Endothelial cell of umbilical vein (primary cell): Measurements from ENCODE around the gene PROX1. TPM values are rescaled to one million over a fixed set of nuclear protein-coding genes. Genes with fewer than 3 reads are reported as not detected.
"Not testable (repeated sequence)": the region's sequence is repeated elsewhere in the genome, so short reads cannot be mapped to it uniquely, and the experiment has no call there.

Experiments used
- BruUV-seq: library from RNA; stranded (reverse); fragments of 400-500 nt; replicated peaks from 2 replicates; lab custom pipeline; 2021; lab: Mats Ljungman, UMichigan
- CTCF ChIA-PET: fragments of 300-600, 350-600 bp; sonication (Branson Sonifier 250); formaldehyde crosslinking; loops from one replicate; lab custom pipeline; 2021; ENCODE audit warnings: antibody characterized with exemption, inconsistent platforms; lab: Charles Lee
- POLR2A ChIA-PET: fragments of 300-600, 350-600 bp; sonication (Branson Sonifier 250); formaldehyde crosslinking; loops from one replicate; lab custom pipeline; 2021; ENCODE audit warnings: antibody characterized with exemption, inconsistent platforms; lab: Charles Lee
- DNase-seq: peaks from one replicate; pipeline ENCODE4 v3.0.0-alpha.2; 2011; ENCODE audit warnings: low read depth, low spot score
- FAIRE-seq: peaks from 2 replicates; lab custom pipeline; 2011; peaks lifted over from hg19 to GRCh38; lab: Jason Lieb, UNC
- H2AFZ ChIP-seq: 2 replicates; pipeline ENCODE4 v1.6.0; 2012; ENCODE audit warnings: low read depth, low read length, control low read depth, inconsistent platforms
- H3K27ac ChIP-seq: 2 replicates; pipeline ENCODE4 v1.5.1; 2011; ENCODE audit warnings: low read depth, mild to moderate bottlenecking, control low read depth, low read length, moderate library complexity; ENCODE audit not compliant: insufficient read depth
- H3K27me3 ChIP-seq, 2 experiments: 2 replicates each; pipeline versions ENCODE4 v1.6.0 to v1.6.1; 2011; ENCODE audit warnings: low read length in 2 of 2, mixed read lengths in 1 of 2; ENCODE audit not compliant: control insufficient read depth in 2 of 2, insufficient read depth in 2 of 2
- H3K36me3 ChIP-seq, 2 experiments: 2 replicates in 1 of 2; 3 replicates in 1 of 2; pipeline ENCODE4 v1.5.1; 2011; ENCODE audit warnings: low read length in 2 of 2, mild to moderate bottlenecking in 1 of 2, moderate library complexity in 1 of 2; ENCODE audit not compliant: control insufficient read depth in 2 of 2, insufficient read depth in 2 of 2; ENCODE audit errors: extremely low read depth in 1 of 2
- H3K4me1 ChIP-seq: 3 replicates; pipeline ENCODE4 v1.5.1; 2011; ENCODE audit warnings: mild to moderate bottlenecking, low read length; ENCODE audit not compliant: control insufficient read depth, insufficient read depth; ENCODE audit errors: extremely low read depth
- H3K4me2 ChIP-seq: 2 replicates; pipeline ENCODE4 v1.6.1; 2011; ENCODE audit warnings: low read length, control low read depth, mixed read lengths; ENCODE audit not compliant: insufficient read depth
- H3K4me3 ChIP-seq, 3 experiments: fragments of 200-600 bp in 1 of 3; sonication (generic), shearing (Covaris generic) in 1 of 3; replicated peaks in 1 of 3; 2 replicates each; pipeline ENCODE4 v1.5.1; 2011 to 2016; ENCODE audit warnings: control low read depth in 3 of 3, low read length in 3 of 3, mild to moderate bottlenecking in 2 of 3, inconsistent platforms in 1 of 3, low read depth in 1 of 3, moderate library complexity in 1 of 3; ENCODE audit not compliant: insufficient read depth in 1 of 3
- H3K79me2 ChIP-seq: 2 replicates; pipeline ENCODE4 v1.6.0; 2012; ENCODE audit warnings: low read length, inconsistent platforms; ENCODE audit not compliant: control insufficient read depth, insufficient read depth
- H3K9ac ChIP-seq: replicated peaks from 2 replicates; pipeline ENCODE3; 2011; ENCODE audit warnings: low read length, control low read depth; ENCODE audit not compliant: insufficient read depth; ENCODE audit errors: extremely low read depth
- H3K9me1 ChIP-seq: replicated peaks from 3 replicates; pipeline ENCODE4 v1.6.0; 2011; ENCODE audit warnings: mild to moderate bottlenecking, low read length; ENCODE audit not compliant: control insufficient read depth, insufficient read depth; ENCODE audit errors: extremely low read depth
- H3K9me3 ChIP-seq: replicated peaks from 2 replicates; pipeline ENCODE4 v1.5.1; 2012; ENCODE audit warnings: low read length, inconsistent platforms; ENCODE audit not compliant: control insufficient read depth, insufficient read depth
- H4K20me1 ChIP-seq: replicated peaks from 2 replicates; pipeline ENCODE3; 2011; ENCODE audit warnings: mild to moderate bottlenecking, low read length; ENCODE audit not compliant: control insufficient read depth, insufficient read depth; ENCODE audit errors: extremely low read depth
- dilution Hi-C: fragments of 300-500 bp; cut with MboI; formaldehyde crosslinking; loops from one replicate; pipeline ENCODE4 v1.15.0; 2019; ENCODE audit warnings: low sequenced_read_pairs; ENCODE audit not compliant: extremely low pct_ligation_motif_present
- intact Hi-C: fragments of 100-400 bp; cut with micrococcal nuclease; formaldehyde crosslinking; loops from one replicate; pipeline ENCODE4 v1.10.0; 2022
- polyA plus RNA-seq, 4 experiments: library from polyadenylated mRNA; depleted of rRNA in 3 of 4; stranded (reverse) in 3 of 4; unstranded in 1 of 4; fragments of >200 nt; gene quantifications; 2 replicates each; pipeline versions ENCODE4 v1.2.1 to v1.2.3, GENCODE V29; 2011 to 2012; ENCODE audit warnings: missing spikeins in 1 of 4
- total RNA-seq: library from RNA; stranded (reverse); gene quantifications from 2 replicates; pipeline ENCODE4 v1.2.3, GENCODE V29; 2021

Gene PROX1
- total and polyA plus RNA-seq, 2 donors (not counting 3 experiments of a cell fraction or from before 2014, with no cell fraction given), result 2.2 to 4.0 TPM

DNA sequence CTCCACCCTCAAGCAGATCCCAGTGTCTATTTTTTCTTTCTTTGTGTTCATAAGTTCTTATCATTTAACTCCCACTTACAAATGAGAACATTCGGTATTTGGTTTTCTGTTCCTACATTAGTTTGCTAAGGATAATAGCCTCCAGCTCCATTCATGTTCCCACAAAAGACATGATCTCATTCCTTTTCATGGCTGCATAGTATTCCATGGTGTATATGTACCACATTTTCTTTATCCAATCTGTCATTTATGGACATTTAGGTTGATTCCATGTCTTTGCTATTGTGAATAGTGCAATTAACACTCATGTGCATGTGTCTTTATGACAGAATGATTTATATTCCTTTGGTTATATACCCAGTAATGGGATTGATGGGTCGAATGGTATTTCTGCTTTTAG lies 101.2 kb downstream of the PROX1 start:
- H3K9me3 ChIP-seq, H3K27ac ChIP-seq, H4K20me1 ChIP-seq, intact Hi-C loops, H3K4me1 ChIP-seq, CTCF ChIA-PET, BruUV-seq, H3K36me3 ChIP-seq, dilution Hi-C loops, H3K4me2 ChIP-seq, POLR2A ChIA-PET, H3K79me2 ChIP-seq, H3K9me1 ChIP-seq, H3K4me3 ChIP-seq, H3K27me3 ChIP-seq, FAIRE-seq, H3K9ac ChIP-seq, DNase-seq, H2AFZ ChIP-seq: not testable (repeated sequence)
